Measurements from ENCODE around the gene EIPR1. TPM values are rescaled to one million over a fixed set of nuclear protein-coding genes. Genes with fewer than 3 reads are reported as not detected.

The EIPR1 gene
- total RNA-seq, 1 donor from 2014 or later, result 23.2 TPM

GRCh38 chr2:3248754-3249475, 128.7 kb downstream of the EIPR1 start:
- no peak for DNase-seq (ENCODE audit: low spot score)

- no peak for DNase-seq (ENCODE audit: low spot score)
These were observed 130.5 kb downstream of the EIPR1 start for GRCh38 chr2:3246928-3247714.

GRCh38 chr2:3246406-3246805, 131.2 kb downstream of the EIPR1 start:
- DNase-seq (ENCODE audit: low spot score), result no peak

GRCh38 chr2:3244486-3244885, 133.1 kb downstream of the EIPR1 start:
- no peak for DNase-seq (ENCODE audit: low spot score)

- DNase-seq (ENCODE audit: low spot score), result no peak
These were observed 133.8 kb downstream of the EIPR1 start for GRCh38 chr2:3243804-3244203.

GRCh38 chr2:3242747-3243369, 134.8 kb downstream of the EIPR1 start:
- no peak for DNase-seq (ENCODE audit: low spot score)

- DNase-seq (ENCODE audit: low spot score), result no peak
These were observed 135.5 kb downstream of the EIPR1 start for GRCh38 chr2:3241971-3242746.

- DNase-seq (ENCODE audit: low spot score), result no peak
These were observed 138.4 kb downstream of the EIPR1 start for GRCh38 chr2:3238951-3239841.

- DNase-seq (ENCODE audit: low spot score), result no peak
These were observed 141.1 kb downstream of the EIPR1 start for GRCh38 chr2:3236300-3237045.

- DNase-seq (ENCODE audit: low spot score), result peak; percentile 20
These were observed 143.7 kb downstream of the EIPR1 start for GRCh38 chr2:3233877-3234276.

GRCh38 chr2:3229221-3229620, 148.4 kb downstream of the EIPR1 start:
- DNase-seq (ENCODE audit: low spot score), result no peak

GRCh38 chr2:3224681-3225080, 152.9 kb downstream of the EIPR1 start:
- DNase-seq (ENCODE audit: low spot score), result no peak

- DNase-seq (ENCODE audit: low spot score), result no peak
These were observed 154.3 kb downstream of the EIPR1 start for GRCh38 chr2:3223080-3223923.

- no peak for DNase-seq (ENCODE audit: low spot score)
These were observed 155.0 kb downstream of the EIPR1 start for GRCh38 chr2:3222636-3223035.

GRCh38 chr2:3219536-3219935, 158.1 kb downstream of the EIPR1 start:
- DNase-seq (ENCODE audit: low spot score), result no peak

- no peak for DNase-seq (ENCODE audit: low spot score)
These were observed 160.0 kb downstream of the EIPR1 start for GRCh38 chr2:3217646-3218045.

- no peak for DNase-seq (ENCODE audit: low spot score)
These were observed 160.7 kb downstream of the EIPR1 start for GRCh38 chr2:3216841-3217495.

GRCh38 chr2:3214806-3215404, 162.7 kb downstream of the EIPR1 start:
- DNase-seq (ENCODE audit: low spot score), result no peak
